ENCODE data around the gene DERL3.

The DERL3 gene

DNA sequence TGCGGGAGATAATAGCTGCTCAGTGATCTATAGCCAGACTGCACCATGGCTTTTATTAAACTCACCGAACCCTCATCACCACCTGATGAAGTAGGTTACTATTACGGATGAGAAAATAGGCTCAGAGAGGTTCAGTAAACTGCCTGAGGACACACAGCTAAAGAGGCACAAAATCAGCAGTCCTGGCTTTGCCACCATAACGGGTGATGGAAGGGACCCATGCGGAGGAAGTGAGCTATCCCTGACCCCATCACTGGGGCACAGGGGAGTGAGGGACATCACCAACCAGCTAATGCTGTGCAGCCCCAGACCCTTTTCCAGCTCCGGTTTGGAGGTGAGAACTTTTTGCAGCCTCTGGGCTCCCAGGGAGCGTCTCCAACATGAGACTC, 7.3 kb upstream of the DERL3 start:
- Histone ChIP-seq H3K9me3 (ENCODE audit: control insufficient read depth, low read length) (no peaks in the 10 kb centered on the region), H3K4me1 (ENCODE audit: control insufficient read depth, insufficient read depth, low read length) (peaks cover 8% of the 10 kb centered on the region), H3K9ac (ENCODE audit: low read length) (no peak overlapping the region), H3K4me3 (ENCODE audit: low read length) (no peak overlapping the region), H3K27me3 (replicated peaks; ENCODE audit: control insufficient read depth, insufficient read depth, low read length) (peaks cover 12% of the 10 kb centered on the region), H3K36me3 (ENCODE audit: control insufficient read depth, insufficient read depth, low read length, severe bottlenecking) (no peaks in the 10 kb centered on the region)
- no peak for DNase-seq (ENCODE audit: low read depth)

DNA sequence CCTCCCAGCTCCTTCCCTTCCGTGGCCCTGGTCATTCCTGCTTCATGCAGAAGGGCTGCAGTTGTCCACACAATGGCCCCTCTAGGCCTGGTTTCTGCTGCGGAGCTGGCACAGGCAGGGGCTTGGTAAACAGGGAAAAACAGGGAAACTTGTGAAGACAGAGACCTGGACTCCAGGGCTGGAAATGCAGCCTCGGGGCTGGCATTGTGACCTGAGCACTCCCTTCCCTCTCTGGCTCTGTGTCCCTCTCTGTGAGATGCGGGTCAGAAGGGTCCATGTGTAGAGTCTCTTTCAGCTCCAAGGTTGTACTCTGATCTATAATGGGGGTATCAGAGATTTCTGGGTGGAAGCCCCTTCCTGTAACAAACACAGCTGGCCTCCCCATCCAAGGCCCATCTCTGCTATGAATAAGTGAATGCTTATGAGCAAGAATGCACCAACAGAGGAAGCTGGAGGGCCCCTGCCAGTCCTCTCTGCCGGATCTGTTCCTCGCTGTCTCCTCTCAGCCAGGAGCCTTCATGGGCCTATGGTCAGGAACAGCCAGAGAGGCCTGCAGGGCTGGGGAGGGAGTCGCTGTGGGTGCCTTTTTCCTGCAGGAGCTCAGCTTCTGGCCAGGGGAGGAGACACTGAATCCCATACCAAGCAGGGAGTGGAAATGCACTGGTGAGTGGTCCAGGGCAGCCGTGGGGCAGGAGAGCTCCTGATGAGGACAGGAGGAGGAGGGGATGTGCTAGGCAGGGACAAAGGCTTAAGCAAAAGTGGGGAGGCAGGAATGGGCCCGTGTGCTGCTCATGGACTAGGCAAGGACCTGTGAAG, 6.7 kb upstream of the DERL3 start:
- no peak overlapping the region for H3K4me3 ChIP-seq (ENCODE audit: low read length)
- H3K27me3 ChIP-seq (replicated peaks; ENCODE audit: control insufficient read depth, insufficient read depth, low read length) = peaks cover 10% of the 10 kb centered on the region
- no peaks in the 10 kb centered on the region for H3K9me3 ChIP-seq (ENCODE audit: control insufficient read depth, low read length)
- peaks cover 8% of the 10 kb centered on the region for H3K4me1 ChIP-seq (ENCODE audit: control insufficient read depth, insufficient read depth, low read length)
- H3K9ac ChIP-seq (ENCODE audit: low read length) = no peak overlapping the region
- no peak for DNase-seq (ENCODE audit: low read depth)
- H3K36me3 ChIP-seq (ENCODE audit: control insufficient read depth, insufficient read depth, low read length, severe bottlenecking) = no peaks in the 10 kb centered on the region

DNA sequence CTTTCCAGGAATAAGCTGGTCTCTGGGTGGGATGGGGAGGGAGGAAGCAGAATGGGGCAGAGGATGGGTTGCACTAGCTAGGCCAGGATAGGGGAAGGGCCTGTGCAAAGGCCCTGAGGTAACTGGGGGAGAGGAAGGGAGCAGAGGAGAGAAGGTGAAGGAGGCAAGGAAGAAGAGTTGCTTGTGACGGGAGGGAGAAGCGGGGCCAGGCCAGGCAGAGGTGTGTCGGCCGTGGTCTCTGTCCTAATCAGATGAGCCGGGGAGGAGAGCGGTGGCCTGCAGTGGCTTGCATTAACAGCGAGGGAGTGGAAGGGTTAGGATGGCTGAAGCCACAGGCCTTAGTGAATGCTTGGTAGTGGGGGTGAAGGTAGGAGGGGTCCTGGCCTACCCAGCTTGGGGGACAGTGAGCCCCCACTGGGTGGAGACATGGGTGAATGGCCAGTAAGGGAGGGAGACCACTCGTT, 6.0 kb upstream of the DERL3 start:
- H3K9ac ChIP-seq (ENCODE audit: low read length) = no peak overlapping the region
- peaks cover 5% of the 10 kb centered on the region for H3K27me3 ChIP-seq (replicated peaks; ENCODE audit: control insufficient read depth, insufficient read depth, low read length)
- H3K4me3 ChIP-seq (ENCODE audit: low read length) = no peak overlapping the region
- DNase-seq (ENCODE audit: low read depth) = no peak
- H3K9me3 ChIP-seq (ENCODE audit: control insufficient read depth, low read length) = no peaks in the 10 kb centered on the region
- H3K36me3 ChIP-seq (ENCODE audit: control insufficient read depth, insufficient read depth, low read length, severe bottlenecking) = no peaks in the 10 kb centered on the region
- H3K4me1 ChIP-seq (ENCODE audit: control insufficient read depth, insufficient read depth, low read length) = peaks cover 8% of the 10 kb centered on the region

DNA sequence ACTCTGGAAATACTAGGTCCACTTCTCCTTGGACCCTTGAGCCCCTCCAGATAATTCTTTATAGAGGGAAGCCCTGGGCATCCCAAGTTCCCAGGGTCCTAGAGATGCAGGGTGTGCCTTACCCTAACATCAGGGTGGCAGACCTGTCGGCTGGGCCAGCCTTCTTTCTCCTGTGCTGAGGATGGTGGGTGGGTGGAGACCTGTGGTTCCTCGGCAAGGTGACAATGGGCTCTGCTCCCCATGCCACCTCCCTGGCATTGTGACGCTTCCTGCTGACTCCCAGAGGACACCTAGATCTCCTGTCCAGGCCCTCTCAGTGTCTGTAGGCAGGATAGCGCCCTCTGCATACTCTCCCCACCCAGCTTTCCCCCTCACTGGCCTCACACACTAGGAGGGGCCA, 3.8 kb upstream of the DERL3 start:
- Histone ChIP-seq H3K4me1 (ENCODE audit: control insufficient read depth, insufficient read depth, low read length) (peaks cover 13% of the 10 kb centered on the region), H3K4me3 (ENCODE audit: low read length) (no peak overlapping the region), H3K27me3 (replicated peaks; ENCODE audit: control insufficient read depth, insufficient read depth, low read length) (no peaks in the 10 kb centered on the region), H3K36me3 (ENCODE audit: control insufficient read depth, insufficient read depth, low read length, severe bottlenecking) (no peaks in the 10 kb centered on the region), H3K9ac (ENCODE audit: low read length) (no peak overlapping the region), H3K9me3 (ENCODE audit: control insufficient read depth, low read length) (no peaks in the 10 kb centered on the region)
- DNase-seq (ENCODE audit: low read depth) = no peak

DNA sequence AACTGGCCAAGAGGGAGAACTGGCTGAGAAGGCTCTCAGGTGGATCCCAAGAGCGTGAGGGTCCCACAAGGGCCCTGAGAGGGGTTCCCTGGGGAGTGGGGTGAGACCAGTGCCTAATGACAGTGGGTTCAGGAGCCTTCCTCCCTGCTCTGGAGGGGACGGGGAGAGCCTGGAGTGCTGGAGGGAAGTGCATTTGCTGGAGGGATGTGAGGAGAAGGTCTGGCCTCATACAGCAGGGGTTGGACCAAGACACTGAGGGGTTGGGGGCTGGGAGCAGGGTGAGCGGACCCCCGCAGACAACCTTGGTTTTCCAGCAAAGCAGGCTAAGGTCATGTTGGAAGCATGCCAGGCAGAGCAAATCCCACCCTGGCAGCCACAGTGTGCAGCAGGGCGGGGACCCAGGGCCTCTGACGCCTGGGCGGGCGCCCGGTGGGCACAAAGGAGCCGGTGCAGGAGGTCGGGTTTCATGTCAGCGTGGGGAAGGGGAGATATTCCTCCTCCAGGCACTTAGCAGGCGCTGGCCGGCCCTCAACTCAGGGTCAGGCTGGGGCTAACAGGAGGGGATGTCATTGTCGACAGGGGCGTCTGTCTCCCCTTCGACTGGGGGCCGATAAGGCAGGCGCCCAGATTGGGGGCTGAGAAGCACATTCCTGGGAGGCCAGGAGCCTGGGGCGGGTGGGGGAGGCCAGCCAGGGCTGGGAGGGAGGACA, 3.1 kb upstream of the DERL3 start:
- no peak for DNase-seq (ENCODE audit: low read depth)
- Histone ChIP-seq H3K36me3 (ENCODE audit: control insufficient read depth, insufficient read depth, low read length, severe bottlenecking) (no peaks in the 10 kb centered on the region), H3K4me3 (ENCODE audit: low read length) (no peak overlapping the region), H3K9me3 (ENCODE audit: control insufficient read depth, low read length) (no peaks in the 10 kb centered on the region), H3K4me1 (ENCODE audit: control insufficient read depth, insufficient read depth, low read length) (peaks cover 12% of the 10 kb centered on the region), H3K27me3 (replicated peaks; ENCODE audit: control insufficient read depth, insufficient read depth, low read length) (no peaks in the 10 kb centered on the region), H3K9ac (ENCODE audit: low read length) (no peak overlapping the region)

DNA sequence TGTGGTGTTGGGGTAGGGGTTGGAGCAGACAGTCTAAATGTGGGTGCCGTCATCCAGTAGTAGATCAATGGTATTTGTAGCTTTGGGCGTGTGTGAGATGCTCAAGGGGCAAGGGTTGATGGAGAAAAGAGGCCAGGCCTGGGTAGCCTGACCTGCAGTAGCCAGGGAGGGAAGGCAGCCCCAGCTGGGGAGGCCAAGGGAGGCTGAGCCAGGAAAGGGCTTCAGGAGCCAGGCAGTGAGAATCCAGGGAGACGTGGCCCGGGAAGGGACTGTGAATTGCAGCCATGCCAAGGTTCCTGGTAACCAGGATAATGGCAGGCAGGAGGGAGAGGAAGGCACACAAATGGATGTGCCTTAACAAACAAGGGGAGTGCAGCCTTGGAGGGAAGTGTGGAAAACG, 2.5 kb upstream of the DERL3 start:
- no peaks in the 10 kb centered on the region for H3K27me3 ChIP-seq (replicated peaks; ENCODE audit: control insufficient read depth, insufficient read depth, low read length)
- peaks cover under 1% of the 10 kb centered on the region for H3K36me3 ChIP-seq (ENCODE audit: control insufficient read depth, insufficient read depth, low read length, severe bottlenecking)
- peaks cover 6% of the 10 kb centered on the region for H3K4me1 ChIP-seq (ENCODE audit: control insufficient read depth, insufficient read depth, low read length)
- H3K4me3 ChIP-seq (ENCODE audit: low read length) = no peak overlapping the region
- DNase-seq (ENCODE audit: low read depth) = no peak
- no peak overlapping the region for H3K9ac ChIP-seq (ENCODE audit: low read length)
- H3K9me3 ChIP-seq (ENCODE audit: control insufficient read depth, low read length) = no peaks in the 10 kb centered on the region

DNA sequence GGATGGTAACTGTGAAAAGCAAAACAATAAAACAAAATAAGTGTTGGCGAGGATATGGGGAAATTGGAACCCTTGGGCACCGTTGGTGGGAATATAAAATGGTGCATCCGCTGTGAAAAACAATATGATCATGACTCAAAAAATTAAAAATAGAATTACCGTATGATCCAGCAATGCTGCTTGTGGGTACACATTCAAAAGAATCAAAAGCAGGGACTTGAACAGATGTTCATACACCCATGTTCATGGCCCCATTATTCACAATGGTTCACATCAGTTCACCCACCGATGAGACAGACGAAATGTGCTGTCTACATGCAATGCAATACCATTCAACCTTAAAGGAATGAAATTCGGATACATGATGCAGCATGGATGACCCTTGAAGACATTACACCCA, 1.2 kb upstream of the DERL3 start:
- no peak for DNase-seq (ENCODE audit: low read depth)
- H3K4me3 ChIP-seq (ENCODE audit: low read length) = no peak overlapping the region
- H3K27me3 ChIP-seq (replicated peaks; ENCODE audit: control insufficient read depth, insufficient read depth, low read length) = no peaks in the 10 kb centered on the region
- H3K36me3 ChIP-seq (ENCODE audit: control insufficient read depth, insufficient read depth, low read length, severe bottlenecking) = peaks cover 11% of the 10 kb centered on the region
- no peak overlapping the region for H3K9ac ChIP-seq (ENCODE audit: low read length)
- peaks cover 5% of the 10 kb centered on the region for H3K4me1 ChIP-seq (ENCODE audit: control insufficient read depth, insufficient read depth, low read length)
- no peaks in the 10 kb centered on the region for H3K9me3 ChIP-seq (ENCODE audit: control insufficient read depth, low read length)

DNA sequence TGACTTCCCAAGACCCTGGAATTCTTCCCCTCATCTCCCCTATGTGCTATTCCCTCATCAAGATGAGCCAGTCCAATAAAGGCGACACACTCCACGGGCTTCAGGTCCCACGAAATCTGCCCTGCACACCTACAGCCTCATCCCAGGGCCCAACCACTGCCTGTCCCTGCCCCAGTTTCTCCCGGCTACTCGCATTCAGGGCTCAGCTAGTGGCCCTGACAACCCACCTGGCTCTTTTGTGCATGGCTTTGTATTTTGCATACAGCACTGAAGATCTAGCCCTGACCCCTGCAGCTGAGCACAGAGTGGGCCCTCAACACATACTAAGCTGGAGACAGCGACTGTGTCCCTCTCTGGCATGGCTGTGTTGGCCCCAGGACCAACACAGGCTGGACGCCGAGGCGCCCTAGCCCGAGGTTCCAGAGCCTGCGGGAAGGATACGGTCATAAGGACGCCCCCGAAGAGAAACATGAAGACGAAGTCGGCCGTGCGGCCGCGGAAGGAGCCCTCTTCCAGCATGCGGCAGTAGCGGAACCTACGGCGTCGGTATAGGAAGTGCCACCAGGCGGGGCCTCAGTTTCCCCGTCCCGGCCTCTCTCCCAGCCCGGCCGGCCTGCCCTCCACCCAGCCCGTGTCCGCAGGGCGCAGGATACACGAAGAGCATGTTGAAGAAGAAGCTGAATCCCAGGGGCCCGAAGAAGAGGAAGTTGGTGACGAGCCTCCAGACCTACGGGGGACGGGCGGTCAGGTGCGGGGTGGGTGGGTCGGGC, 710 bp downstream of the DERL3 start:
- Histone ChIP-seq H3K36me3 (ENCODE audit: control insufficient read depth, insufficient read depth, low read length, severe bottlenecking) (peaks cover 15% of the 10 kb centered on the region), H3K4me1 (ENCODE audit: control insufficient read depth, insufficient read depth, low read length) (peaks cover 5% of the 10 kb centered on the region), H3K9ac (ENCODE audit: low read length) (no peak overlapping the region), H3K9me3 (ENCODE audit: control insufficient read depth, low read length) (no peaks in the 10 kb centered on the region), H3K27me3 (replicated peaks; ENCODE audit: control insufficient read depth, insufficient read depth, low read length) (no peaks in the 10 kb centered on the region), H3K4me3 (ENCODE audit: low read length) (no peak overlapping the region)
- DNase-seq (ENCODE audit: low read depth) = no peak

DNA sequence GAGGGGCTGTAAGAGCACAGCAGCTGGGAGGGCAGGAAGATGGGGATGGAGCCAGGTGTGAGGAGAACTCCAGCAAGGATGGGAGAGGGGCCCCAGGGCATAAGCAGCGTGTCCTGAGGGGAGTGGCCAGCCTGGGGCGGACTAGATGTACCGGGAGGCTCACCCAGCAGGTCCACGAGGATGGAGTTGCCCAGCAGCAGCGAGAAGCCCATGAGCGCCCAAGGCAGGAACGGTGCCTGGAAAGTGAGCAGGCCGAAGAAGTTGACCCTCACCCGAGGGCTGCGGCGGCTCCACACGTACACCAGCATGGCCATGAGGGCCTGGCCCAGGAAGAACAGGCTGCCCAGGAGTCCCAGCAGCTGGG, 1.3 kb downstream of the DERL3 start:
- Histone ChIP-seq H3K4me1 (ENCODE audit: control insufficient read depth, insufficient read depth, low read length) (peaks cover 5% of the 10 kb centered on the region), H3K4me3 (ENCODE audit: low read length) (no peak overlapping the region), H3K9ac (ENCODE audit: low read length) (no peak overlapping the region), H3K27me3 (replicated peaks; ENCODE audit: control insufficient read depth, insufficient read depth, low read length) (no peaks in the 10 kb centered on the region), H3K36me3 (ENCODE audit: control insufficient read depth, insufficient read depth, low read length, severe bottlenecking) (peaks cover 15% of the 10 kb centered on the region), H3K9me3 (ENCODE audit: control insufficient read depth, low read length) (no peaks in the 10 kb centered on the region)
- no peak for DNase-seq (ENCODE audit: low read depth)

DNA sequence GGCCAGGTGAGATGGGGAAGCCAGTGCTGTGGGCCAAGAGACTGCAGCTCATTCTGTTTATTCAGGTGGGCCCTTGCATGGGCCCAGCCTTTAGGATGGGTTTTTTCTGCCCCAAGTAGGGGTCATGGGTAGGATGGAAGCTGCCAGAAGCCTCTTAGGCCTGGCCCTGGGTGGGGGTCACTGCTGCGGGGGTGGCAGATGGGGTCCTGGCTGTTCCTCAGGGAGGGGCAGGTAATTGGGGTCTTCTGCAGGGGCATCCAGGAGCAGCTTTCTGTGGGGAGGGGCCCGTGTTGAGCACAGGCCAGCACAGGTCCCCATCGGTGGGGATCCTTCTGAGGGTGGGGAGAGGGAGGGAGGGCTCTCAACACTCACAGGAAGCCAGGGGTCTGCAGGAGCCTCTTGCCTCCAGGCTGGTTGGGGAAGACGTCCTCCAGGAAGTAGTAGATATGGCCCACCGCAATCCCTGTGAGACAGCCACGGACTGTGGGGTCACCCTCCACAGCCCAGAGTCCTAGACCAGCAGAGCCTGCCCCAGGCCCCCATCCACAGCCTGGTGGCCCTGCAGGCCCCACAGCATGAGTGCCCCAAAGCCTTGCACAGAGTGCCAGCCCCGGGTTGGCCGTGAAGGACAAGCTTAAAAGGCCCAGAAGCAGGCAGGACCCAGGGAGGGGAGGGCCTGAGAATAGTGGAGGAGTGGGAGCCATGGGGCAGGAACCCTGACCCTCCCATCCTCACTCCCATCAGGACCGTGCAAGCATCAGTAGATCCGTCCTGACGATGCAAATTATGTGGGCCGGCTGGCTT, 1.9 kb downstream of the DERL3 start:
- Histone ChIP-seq H3K27me3 (replicated peaks; ENCODE audit: control insufficient read depth, insufficient read depth, low read length) (no peaks in the 10 kb centered on the region), H3K4me1 (ENCODE audit: control insufficient read depth, insufficient read depth, low read length) (peaks cover 5% of the 10 kb centered on the region), H3K36me3 (ENCODE audit: control insufficient read depth, insufficient read depth, low read length, severe bottlenecking) (peaks cover 18% of the 10 kb centered on the region), H3K9ac (ENCODE audit: low read length) (no peak overlapping the region), H3K4me3 (ENCODE audit: low read length) (no peak overlapping the region), H3K9me3 (ENCODE audit: control insufficient read depth, low read length) (no peaks in the 10 kb centered on the region)
- DNase-seq (ENCODE audit: low read depth) = no peak

Data from adipocyte (in vitro differentiated cells).